GM12878 (cell line): ENCODE data around the gene YBX2. TPM values are rescaled to one million over a fixed set of nuclear protein-coding genes. Genes with fewer than 3 reads are reported as not detected.

Experiments
- ATAC-seq: fragments of 200-7000 bp; cut with Tn5 transposase; 3 replicates; pipeline ENCODE4 v1.9.1; 2020; ENCODE audit warnings: mild to moderate bottlenecking, moderate library complexity
- BruUV-seq: library from RNA; stranded (reverse); fragments of 400-500 nt; replicated peaks from 2 replicates; lab custom pipeline; 2021; lab: Mats Ljungman, UMichigan
- CTCF ChIA-PET: fragments of 300-600 bp; sonication (Branson Sonifier 250); formaldehyde crosslinking; extraction: SDS; loops from one replicate; lab custom pipeline; 2021; ENCODE audit warnings: inconsistent platforms; lab: Yijun Ruan, JAX
- POLR2A ChIA-PET: fragments of 350-600 bp; formaldehyde crosslinking; extraction: SDS; loops from one replicate; lab custom pipeline; 2021; ENCODE audit warnings: inconsistent platforms; lab: Charles Lee
- RAD21 ChIA-PET: fragments of 300-600 bp; sonication (Branson Sonifier 250); formaldehyde crosslinking; loops from one replicate; lab custom pipeline; 2023; ENCODE audit warnings: antibody characterized with exemption; ENCODE audit not compliant: unreplicated experiment; lab: Charles Lee
- SMC1A ChIA-PET: fragments of 300-600 bp; sonication (Branson Sonifier 250); formaldehyde crosslinking; loops from one replicate; lab custom pipeline; 2023; ENCODE audit not compliant: unreplicated experiment, uncharacterized antibody; lab: Charles Lee
- DNase-seq: peaks from one replicate; pipeline ENCODE4 v3.0.0-alpha.2; 2011; ENCODE audit warnings: low read depth, low spot score
- FAIRE-seq: peaks from 3 replicates; lab custom pipeline; 2011; peaks lifted over from hg19 to GRCh38; lab: Jason Lieb, UNC
- H2AFZ ChIP-seq: 2 replicates; pipeline ENCODE4 v1.6.0; 2011; ENCODE audit warnings: low read depth, low read length, control low read depth; ENCODE audit not compliant: control insufficient read depth
- H3K27ac ChIP-seq: 2 replicates; pipeline ENCODE4 v1.5.1; 2011; ENCODE audit warnings: control low read depth; ENCODE audit not compliant: control insufficient read depth, insufficient read depth
- H3K27me3 ChIP-seq, 2 experiments: replicated peaks in 1 of 2; 2 replicates each; pipeline versions ENCODE4 v1.6.0 to v1.6.1; 2011; ENCODE audit warnings: low read length in 1 of 2; ENCODE audit not compliant: control insufficient read depth in 2 of 2, insufficient read depth in 2 of 2
- H3K36me3 ChIP-seq, 2 experiments: 2 replicates each; pipeline ENCODE4 v1.5.1; 2011; ENCODE audit warnings: low read length in 1 of 2; ENCODE audit not compliant: control insufficient read depth in 2 of 2, insufficient read depth in 2 of 2
- H3K4me1 ChIP-seq: 2 replicates; pipeline ENCODE4 v1.6.1; 2011; ENCODE audit warnings: mild to moderate bottlenecking, low read length, moderate library complexity, mixed read lengths; ENCODE audit not compliant: control insufficient read depth, insufficient read depth
- H3K4me2 ChIP-seq: 2 replicates; pipeline ENCODE4 v1.6.0; 2011; ENCODE audit warnings: control low read depth; ENCODE audit not compliant: control insufficient read depth, insufficient read depth
- H3K4me3 ChIP-seq: fragments of 200-600 bp; sonication (generic); 2 replicates; pipeline ENCODE4 v1.5.1; 2016
- H3K79me2 ChIP-seq: 2 replicates; pipeline ENCODE4 v1.6.0; 2011; ENCODE audit warnings: low read length; ENCODE audit not compliant: control insufficient read depth, insufficient read depth
- H3K9ac ChIP-seq: 2 replicates; pipeline ENCODE4 v1.8.0; 2011; ENCODE audit warnings: low read length, control low read depth, mixed read lengths; ENCODE audit not compliant: control insufficient read depth, insufficient read depth
- H3K9me3 ChIP-seq: replicated peaks from 3 replicates; pipeline ENCODE4 v1.5.1; 2011; ENCODE audit warnings: mild to moderate bottlenecking, low read length; ENCODE audit not compliant: control insufficient read depth, insufficient read depth
- H4K20me1 ChIP-seq: 2 replicates; pipeline ENCODE4 v1.6.0; 2011; ENCODE audit not compliant: control insufficient read depth, insufficient read depth
- BCL11A ChIP-seq: IDR thresholded peaks from 2 replicates; pipeline ENCODE4 v1.6.1; 2011; ENCODE audit warnings: low read depth, low read length
- BHLHE40 ChIP-seq, 2 experiments: fragments of 450-650 bp in 1 of 2; IDR thresholded peaks; 2 replicates each; pipeline ENCODE4 v1.6.1; 2011 to 2017; ENCODE audit warnings: low read depth in 2 of 2, borderline replicate concordance in 1 of 2, improper control_type of control experiment in 1 of 2, low read length in 1 of 2, mild to moderate bottlenecking in 1 of 2
- BRCA1 ChIP-seq: IDR thresholded peaks from 2 replicates; pipeline ENCODE4 v1.6.1; 2011; ENCODE audit warnings: low read depth, low read length, improper control_type of control experiment
- CBX3 ChIP-seq: fragments of 200-600 bp; sonication (generic); IDR thresholded peaks from 2 replicates; pipeline ENCODE4 v1.6.1; 2016; ENCODE audit warnings: low read depth, borderline replicate concordance
- CUX1 ChIP-seq: IDR thresholded peaks from 2 replicates; pipeline ENCODE4 v1.6.1; 2012; ENCODE audit warnings: improper control_type of control experiment, low read depth, low read length; ENCODE audit not compliant: insufficient replicate concordance
- EED ChIP-seq: sonication (generic); IDR thresholded peaks from 2 replicates; pipeline ENCODE4 v1.6.1; 2016; ENCODE audit warnings: antibody characterized with exemption, low read depth
- EGR1 ChIP-seq, 2 experiments: IDR thresholded peaks; 1 replicate in 1 of 2; 2 replicates in 1 of 2; pipeline ENCODE4 v1.6.1; 2011 to 2012; ENCODE audit warnings: low read depth in 2 of 2, low read length in 2 of 2, borderline replicate concordance in 1 of 2, mild to moderate bottlenecking in 1 of 2, moderate library complexity in 1 of 2
- GABPA ChIP-seq: IDR thresholded peaks from 2 replicates; pipeline ENCODE4 v1.6.1; 2014; ENCODE audit warnings: antibody characterized with exemption, low read depth, mild to moderate bottlenecking, inconsistent platforms
- HDAC2 ChIP-seq: fragments of 200-600 bp; sonication (generic); IDR thresholded peaks from 2 replicates; pipeline ENCODE4 v1.6.1; 2017
- IKZF1 ChIP-seq: fragments of 450-650 bp; conservative IDR thresholded peaks from 2 replicates; pipeline ENCODE4 v1.6.1; 2017; ENCODE audit warnings: antibody characterized with exemption, mild to moderate bottlenecking
- MEF2B ChIP-seq: fragments of 450-650 bp; IDR thresholded peaks from 2 replicates; pipeline ENCODE4 v1.6.1; 2018; ENCODE audit warnings: mild to moderate bottlenecking, moderate library complexity; ENCODE audit not compliant: partially characterized antibody, poor library complexity, severe bottlenecking
- NFIC ChIP-seq: IDR thresholded peaks from 2 replicates; pipeline ENCODE4 v1.6.1; 2012; ENCODE audit warnings: low read depth, mild to moderate bottlenecking, inconsistent platforms, low read length, moderate library complexity
- RAD21 ChIP-seq: IDR thresholded peaks from 2 replicates; pipeline ENCODE4 v1.6.1; 2011; ENCODE audit warnings: mild to moderate bottlenecking, low read depth, low read length, moderate library complexity; ENCODE audit not compliant: insufficient read depth
- SMC3 ChIP-seq: IDR thresholded peaks from 2 replicates; pipeline ENCODE4 v1.6.1; 2011; ENCODE audit warnings: low read length, improper control_type of control experiment, borderline replicate concordance
- ZBTB40 ChIP-seq: fragments of 450-650 bp; IDR thresholded peaks from 2 replicates; pipeline ENCODE4 v1.6.1; 2016; ENCODE audit warnings: mild to moderate bottlenecking, moderate library complexity, borderline replicate concordance
- WGBS: methylation state at CpG from one replicate; pipeline ENCODE4 v1.1.6; 2016; ENCODE audit warnings: low lambda C conversion rate; ENCODE audit not compliant: insufficient replicate concordance, insufficient coverage; ENCODE audit errors: missing lambda C conversion rate; 5-methylcytosine and 5-hydroxymethylcytosine counted together
- in situ Hi-C: fragments of 300-500 bp; cut with MboI; formaldehyde crosslinking; loops from 9 replicates; pipeline ENCODE4 v1.14.3; 2018; ENCODE audit warnings: mixed read lengths
- intact Hi-C: fragments of 100-400 bp; cut with micrococcal nuclease; formaldehyde crosslinking; loops from one replicate; pipeline ENCODE4 v1.14.2; 2022; ENCODE audit not compliant: unreplicated experiment
- polyA plus RNA-seq, 11 experiments: library from polyadenylated mRNA; depleted of rRNA in 4 of 11; unstranded in 6 of 11; stranded (reverse) in 5 of 11; fragments of >200 nt; fragmentation: Nextera tagmentation in 4 of 11; fragmentation: Illumina TruSeq in 1 of 11; extraction: Ambion mirVana in 4 of 11; extraction: Trizol in 1 of 11; gene quantifications; 1 replicate in 1 of 11; 2 replicates in 10 of 11; pipeline versions ENCODE4 v1.2.1 to v1.2.3, GENCODE V29; 2011 to 2016; ENCODE audit warnings: inconsistent platforms in 2 of 11, missing spikeins in 2 of 11, low read depth in 1 of 11
- total RNA-seq, 4 experiments: library from RNA; depleted of rRNA in 3 of 4; stranded (reverse); fragments of >200 nt in 3 of 4; fragmentation: Illumina TruSeq in 1 of 4; extraction: Trizol in 1 of 4; gene quantifications; 2 replicates each; pipeline versions ENCODE4 v1.2.1 to v1.2.3, GENCODE V29; 2013 to 2021

The YBX2 gene
- total and polyA plus RNA-seq, 10 of the 15 experiments (the other 5 are each of a cell fraction or from before 2014, with no cell fraction given), result not detected

- TF ChIP-seq CUX1 (no peak), IKZF1 (no peak), BCL11A (no peak), EGR1 (IDR thresholded peaks at IDR 0.05; ENCODE audit: borderline replicate concordance in 1 of 2, low read depth in 2 of 2, low read length in 2 of 2) (no peak), NFIC (no peak), EED (no peak)
Observed at GRCh38 chr17:7266784-7267183, 27.7 kb downstream of the YBX2 start (continued).

GRCh38 chr17:7263801-7264078 lies 30.7 kb downstream of the YBX2 start:
- no peak for FAIRE-seq
- ChIA-PET POLR2A (interaction anchor here (0.6 to 0.7 kb wide), 2 partner anchors 66 to 99 kb away, joined by 3 to 6 read pairs; no protein-coding TSS in a partner anchor), RAD21 (no interaction called here), CTCF (interaction anchor here (1.1 kb wide), 1 partner anchor 43 kb away, joined by 4 read pairs; no protein-coding TSS in a partner anchor), SMC1A (interaction anchor here (0.8 kb wide), 1 partner anchor 9 kb away, joined by 6 read pairs; no protein-coding TSS in a partner anchor)
- Histone ChIP-seq H3K4me1 (peaks cover 17% of the 10 kb centered on the region), H4K20me1 (no peaks in the 10 kb centered on the region), H3K27me3 (peaks cover 3 to 5% of the 10 kb centered on the region in 2 experiments; a peak in 2 of 4 replicates), H3K79me2 (no peaks in the 10 kb centered on the region), H3K27ac (no peak overlapping the region), H3K9me3 (no peaks in the 10 kb centered on the region), H3K36me3 (no peaks in the 10 kb centered on the region; a peak in 1 of 4 replicates), H3K9ac (no peak overlapping the region), H2AFZ (no peak overlapping the region), H3K4me2 (no peak overlapping the region), H3K4me3 (no peak overlapping the region)
- WGBS, result 55% methylated on average over 4 of the region's 4 CpGs
- no TSS peak for BruUV-seq
- no peak for ATAC-seq
- intact Hi-C loops, result no loop called here
- in situ Hi-C loops, result no loop called here
- DNase-seq, result no peak
- no peak for TF ChIP-seq MEF2B
- TF ChIP-seq ZBTB40, result no peak
- no peak for TF ChIP-seq BRCA1
- TF ChIP-seq BHLHE40 (IDR thresholded peaks at IDR 0.05; ENCODE audit: borderline replicate concordance in 1 of 2, low read depth in 2 of 2, low read length in 1 of 2), result no peak
- TF ChIP-seq CBX3, result no peak
- no peak for TF ChIP-seq IKZF1
- TF ChIP-seq RAD21, result no peak
- TF ChIP-seq HDAC2, result no peak
- TF ChIP-seq SMC3, result no peak
- TF ChIP-seq GABPA, result no peak
